Colonic mucosa (tissue), 4 donors: ENCODE results near the gene ZFP36L2. TPM values are rescaled to one million over a fixed set of nuclear protein-coding genes. Genes with fewer than 3 reads are reported as not detected.

Experiments used
- DNase-seq: peaks from one replicate; pipeline ENCODE4 v3.0.0-alpha.2; 2020
- H3K27ac ChIP-seq: fragments of 200-600 bp; one replicate; pipeline ENCODE4 v1.8.0; 2021
- H3K27me3 ChIP-seq: fragments of 200-600 bp; one replicate; pipeline ENCODE4 v1.8.0; 2021
- H3K36me3 ChIP-seq: fragments of 200-600 bp; one replicate; pipeline ENCODE4 v1.8.0; 2021
- H3K4me1 ChIP-seq: fragments of 200-600 bp; one replicate; pipeline ENCODE4 v1.8.0; 2021; ENCODE audit warnings: mild to moderate bottlenecking
- H3K4me3 ChIP-seq: fragments of 200-600 bp; one replicate; pipeline ENCODE4 v1.8.0; 2021
- H3K9ac ChIP-seq, 2 donors: one replicate each; pipeline ENCODE4 v1.7.0; 2013; ENCODE audit warnings: control low read depth in 2 of 2, low read depth in 2 of 2, low read length in 2 of 2
- H3K9me3 ChIP-seq: fragments of 200-600 bp; one replicate; pipeline ENCODE4 v1.8.0; 2021
- CTCF ChIP-seq: fragments of 200-600 bp; IDR thresholded peaks from one replicate; pipeline ENCODE4 v1.8.0; 2022; ENCODE audit warnings: antibody characterized with exemption, mild to moderate bottlenecking
- intact Hi-C: fragments of 100-400 bp; cut with DNase I; formaldehyde crosslinking; loops from one replicate; pipeline ENCODE4 v1.14.1; 2022
- total RNA-seq, 2 donors: library from RNA; stranded (reverse); fragmentation: NEBNext Ultra II Directional in 1 of 2; extraction: Animal tissue kit (Norgen Biotek cat#: 25700) in 1 of 2; gene quantifications; one replicate each; pipeline ENCODE4 v1.2.1, GENCODE V29; 2021
- donor health status: healthy.
- donor health status: DM: no; HTN: no; CAD: no.
- donor health status: DM: no; HTN: no; CAD: no.

ZFP36L2 gene
- total RNA-seq, 2 donors from 2014 or later, result 166 to 205 TPM

GRCh38 chr2:43222475-43223309, 3.7 kb downstream of the ZFP36L2 start:
- Histone ChIP-seq H3K9ac (peak overlapping the region; percentile 77 to 98), H3K27ac (peak overlapping the region; percentile 97), H3K4me1 (peaks cover 10% of the 10 kb centered on the region), H3K9me3 (no peaks in the 10 kb centered on the region), H3K4me3 (peak overlapping the region; percentile 88), H3K36me3 (peaks cover 13% of the 10 kb centered on the region), H3K27me3 (no peaks in the 10 kb centered on the region)
- intact Hi-C loops, result no loop called here
- DNase-seq, result no peak
- TF ChIP-seq CTCF, result no peak

DNA sequence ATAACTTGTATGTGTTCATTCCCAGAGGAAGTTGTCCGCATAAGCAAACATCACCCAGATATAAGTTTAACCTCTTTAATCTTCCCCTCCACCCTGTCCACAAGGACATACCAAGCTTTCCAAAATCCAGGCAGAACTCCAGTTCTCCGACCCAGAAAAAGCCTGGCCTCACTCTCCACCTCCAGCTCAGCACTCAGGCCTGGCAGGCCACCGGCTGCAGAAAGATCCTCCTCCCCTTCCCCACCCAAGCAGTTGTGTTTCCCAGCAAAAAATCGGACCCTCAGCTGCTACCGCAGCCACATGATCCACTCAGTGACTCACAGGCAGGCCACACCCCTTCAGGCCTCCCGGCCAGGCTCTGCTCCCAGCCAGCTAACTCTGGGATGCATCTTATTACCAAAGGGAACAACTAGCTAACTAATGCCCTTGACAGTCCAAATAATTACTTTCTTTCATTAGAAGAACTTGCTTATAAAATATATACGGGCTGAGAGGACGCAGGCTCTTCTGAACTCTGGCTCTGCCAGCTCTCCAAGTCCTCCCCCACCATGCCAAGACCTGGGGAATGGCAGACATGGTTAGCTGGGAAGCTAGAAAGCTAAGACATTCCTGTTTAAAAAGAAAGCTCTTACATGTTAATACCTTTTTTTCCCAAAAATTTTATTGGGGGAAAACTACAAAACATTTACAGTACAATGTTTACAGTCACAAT, 4.5 kb downstream of the ZFP36L2 start:
- Histone ChIP-seq H3K27me3 (no peaks in the 10 kb centered on the region), H3K9me3 (no peaks in the 10 kb centered on the region), H3K36me3 (peaks cover 13% of the 10 kb centered on the region), H3K9ac (peak overlapping the region; percentile 77 to 98), H3K27ac (peak overlapping the region; percentile 97), H3K4me3 (peak overlapping the region; percentile 88), H3K4me1 (peaks cover 12% of the 10 kb centered on the region)
- intact Hi-C loops, result no loop called here
- DNase-seq, result peak; percentile 90
- no peak for TF ChIP-seq CTCF

GRCh38 chr2:43221124-43221762, 5.2 kb downstream of the ZFP36L2 start:
- Histone ChIP-seq H3K4me1 (peaks cover 12% of the 10 kb centered on the region), H3K27ac (peak overlapping the region; percentile 97), H3K36me3 (peaks cover 13% of the 10 kb centered on the region), H3K27me3 (no peaks in the 10 kb centered on the region), H3K4me3 (peak overlapping the region; percentile 88), H3K9me3 (no peaks in the 10 kb centered on the region), H3K9ac (peak overlapping the region; percentile 77 to 98)
- DNase-seq, result peak; percentile 73
- intact Hi-C loops, result no loop called here
- no peak for TF ChIP-seq CTCF

DNA sequence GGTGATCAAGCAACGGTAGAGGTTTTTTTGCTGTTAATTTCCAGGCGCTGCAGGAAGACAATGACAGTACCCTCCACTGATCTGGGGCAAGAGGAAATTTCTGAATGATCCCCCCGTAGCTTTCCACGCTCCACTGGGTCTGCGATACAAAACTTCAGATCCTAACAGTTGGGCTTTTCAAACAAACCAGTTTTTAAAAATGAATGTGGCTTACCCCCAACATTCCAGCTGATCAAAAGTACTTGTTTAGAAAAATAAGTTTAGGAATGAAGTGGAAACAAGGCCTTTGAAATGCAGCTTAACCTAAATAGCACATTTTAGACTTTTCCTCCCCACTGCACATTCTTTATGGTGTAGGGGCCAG, 5.7 kb downstream of the ZFP36L2 start:
- H3K4me1 ChIP-seq, result peaks cover 12% of the 10 kb centered on the region
- H3K27me3 ChIP-seq, result no peaks in the 10 kb centered on the region
- H3K36me3 ChIP-seq, result peaks cover 13% of the 10 kb centered on the region
- TF ChIP-seq CTCF, result no peak
- H3K27ac ChIP-seq, result peak overlapping the region; percentile 97
- H3K9ac ChIP-seq, result peak overlapping the region; percentile 77 to 98
- intact Hi-C loops, result no loop called here
- H3K9me3 ChIP-seq, result no peaks in the 10 kb centered on the region
- H3K4me3 ChIP-seq, result peak overlapping the region; percentile 88
- no peak for DNase-seq

- no peaks in the 10 kb centered on the region for H3K9me3 ChIP-seq
- no peaks in the 10 kb centered on the region for H3K27me3 ChIP-seq
- no peak for DNase-seq
- intact Hi-C loops, result no loop called here
- peak overlapping the region; percentile 97 for H3K27ac ChIP-seq
- H3K9ac ChIP-seq, result peak overlapping the region; percentile 77 to 98
- peak overlapping the region; percentile 88 for H3K4me3 ChIP-seq
- TF ChIP-seq CTCF, result no peak
- peaks cover 12% of the 10 kb centered on the region for H3K36me3 ChIP-seq
- H3K4me1 ChIP-seq, result peaks cover 12% of the 10 kb centered on the region
Measured at GRCh38 chr2:43220229-43220751, 6.1 kb downstream of the ZFP36L2 start.
